NCI-H526 (cell line): Measurements from ENCODE around the gene MYBL2.

ENCODE experiments used
- DNase-seq, 2 experiments: peaks; one replicate each; lab custom pipeline; 2025; lab: John Stamatoyannopoulos, UW

The MYBL2 gene

DNA sequence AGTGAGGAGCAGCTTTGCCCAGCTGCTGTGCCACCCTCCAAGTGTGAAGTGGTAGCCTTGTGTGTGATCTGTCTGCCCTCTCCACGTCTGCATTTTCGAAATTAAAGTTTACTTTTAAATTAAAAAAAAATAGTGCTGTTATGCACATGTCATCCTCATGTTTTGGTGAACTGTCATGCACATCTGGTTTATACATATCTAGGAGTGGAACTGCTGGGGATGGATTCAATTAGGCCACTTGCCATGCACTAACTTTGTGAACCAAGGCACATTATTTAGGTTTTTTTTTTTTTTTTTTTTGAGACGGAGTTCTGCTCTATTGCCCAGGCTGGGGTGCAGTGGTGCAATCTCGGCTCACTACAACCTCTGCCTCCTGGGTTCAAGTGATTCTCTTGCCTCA lies 56.3 kb downstream of the MYBL2 start:
- DNase-seq = no peak

DNA sequence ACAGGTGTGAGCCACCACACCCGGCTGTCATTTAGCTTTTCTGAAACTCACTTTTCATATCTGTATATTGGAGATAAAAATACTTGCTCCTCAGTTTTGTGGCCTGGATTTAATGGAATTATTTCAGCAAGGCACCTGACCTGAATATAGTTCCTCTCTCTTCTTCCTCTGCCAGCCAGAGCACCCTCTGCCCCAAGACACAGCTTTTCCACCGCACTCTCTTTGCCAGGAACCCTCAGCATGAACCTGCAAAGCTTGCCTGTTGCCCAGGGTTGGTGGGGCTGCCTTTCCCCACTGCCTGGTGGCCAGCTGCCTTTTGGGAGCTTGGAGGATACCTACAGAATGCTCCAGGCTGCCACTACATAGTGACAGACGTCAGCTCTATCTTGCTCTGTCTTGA lies 56.8 kb downstream of the MYBL2 start:
- no peak for DNase-seq

DNA sequence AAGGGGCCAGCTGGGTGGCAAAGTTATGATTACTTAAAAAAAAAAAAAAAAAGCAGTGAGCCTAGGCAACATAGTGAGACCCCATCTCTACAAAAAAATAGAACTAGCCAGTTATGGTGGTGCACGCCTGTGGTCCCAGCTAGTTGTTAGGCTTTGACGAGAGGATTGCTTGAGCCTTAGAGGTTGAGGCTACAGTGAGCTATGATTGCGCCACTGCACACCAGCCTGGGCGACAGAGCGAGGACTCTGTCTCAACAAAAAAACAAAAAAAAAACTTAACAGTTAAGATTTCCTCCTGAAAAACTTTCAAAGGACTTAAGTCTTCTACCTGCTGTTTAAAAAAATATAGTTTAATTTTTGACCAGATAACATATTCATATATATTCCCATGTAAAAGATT lies 57.5 kb downstream of the MYBL2 start:
- DNase-seq = no peak

DNA sequence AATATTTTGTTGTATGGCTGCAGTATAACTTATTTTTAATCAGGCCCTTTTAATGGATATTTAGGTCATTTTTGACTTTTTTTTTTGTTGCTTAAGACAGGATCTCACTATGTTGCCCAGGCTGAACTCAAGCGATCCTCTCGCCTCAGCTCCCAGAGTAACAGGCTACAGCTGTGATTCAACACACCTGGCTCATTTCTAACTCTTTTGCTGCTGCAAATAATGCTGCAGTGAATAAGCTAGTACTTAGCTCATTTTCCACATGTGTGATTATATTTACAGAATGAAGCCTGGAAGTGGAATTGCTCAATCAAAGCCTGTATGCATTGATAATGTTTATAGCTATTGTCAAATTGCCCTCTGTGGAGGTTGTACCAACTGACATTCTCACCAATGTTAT lies 58.8 kb downstream of the MYBL2 start:
- DNase-seq = no peak

DNA sequence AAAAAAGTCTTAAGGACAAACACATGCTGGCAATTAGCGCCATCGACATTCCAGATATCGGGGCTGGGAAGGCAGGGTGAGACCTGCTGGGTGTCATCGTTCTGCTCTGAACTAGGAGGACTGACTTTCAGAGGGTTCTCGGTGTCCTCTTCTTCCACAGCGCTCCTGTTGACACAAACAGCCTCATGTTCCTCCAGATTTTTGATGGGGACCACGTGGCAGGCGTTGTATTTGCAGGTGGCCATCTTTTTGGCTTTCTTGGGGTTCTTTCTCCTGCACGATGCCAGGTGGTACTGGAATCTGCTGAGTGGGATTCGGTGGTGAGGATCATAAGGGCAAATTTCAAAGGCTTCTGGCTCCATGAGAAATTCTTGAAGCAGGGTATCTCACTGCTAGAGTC lies 59.4 kb downstream of the MYBL2 start:
- DNase-seq = no peak

DNA sequence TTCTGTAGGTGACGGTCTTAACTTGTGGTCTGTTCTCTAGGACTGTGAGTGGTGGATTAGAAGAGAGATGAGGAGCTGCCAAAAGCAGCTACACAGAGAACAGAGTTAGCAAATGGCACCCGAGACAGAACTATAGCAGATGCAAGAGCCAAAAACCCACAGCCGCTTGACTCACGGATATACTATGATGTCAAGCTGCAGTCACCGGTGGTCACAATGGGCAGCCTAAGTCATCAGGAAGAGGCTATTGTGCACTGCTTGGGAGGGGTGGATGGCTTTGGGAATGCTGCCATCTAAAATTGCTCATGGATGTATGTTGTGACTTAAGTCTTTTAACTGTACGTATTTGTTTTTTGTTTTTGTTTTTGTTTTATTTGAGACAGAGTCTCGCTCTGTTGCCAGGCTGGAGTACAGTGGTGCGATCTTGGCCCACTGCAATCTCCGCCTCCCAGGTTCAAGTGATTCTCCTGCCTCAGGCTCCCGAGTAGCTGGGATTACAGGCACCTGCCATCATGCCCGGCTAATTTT lies 60.0 kb downstream of the MYBL2 start, which contains the start of gene GTSF1L:
Gene GTSF1L (minus strand): TSS at position 192 of the 528 bp plus-strand sequence. CDS start 308 bp downstream, outside the sequence.
- no peak for DNase-seq

DNA sequence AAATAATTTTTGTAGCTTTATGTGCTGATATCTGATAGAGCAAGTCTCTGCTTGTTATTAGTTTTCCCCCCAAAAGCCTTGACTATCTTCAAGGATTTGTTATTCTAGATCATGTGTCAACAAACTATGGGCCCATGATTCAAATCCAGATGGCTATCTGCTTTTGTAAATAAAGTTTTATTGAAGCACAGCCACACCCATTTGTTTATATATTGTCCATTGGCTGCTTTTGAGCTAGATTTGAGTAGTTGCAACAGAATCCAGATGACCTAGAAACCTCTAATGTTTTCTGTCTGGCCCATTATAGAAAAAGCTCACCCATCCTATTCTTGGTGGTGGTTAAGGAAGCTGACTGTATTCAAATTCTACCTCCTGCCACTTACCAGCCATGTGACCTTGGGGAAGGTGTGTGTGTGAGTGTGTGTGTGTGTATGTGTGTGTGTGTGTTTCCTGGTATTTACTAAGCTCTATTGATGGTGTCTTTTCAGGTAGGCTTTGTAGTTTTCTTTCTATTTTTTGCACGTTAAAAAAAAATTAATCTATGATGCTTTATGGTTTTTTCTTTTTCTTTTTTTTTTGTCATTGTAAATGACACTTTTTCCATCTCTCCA lies 61.2 kb downstream of the MYBL2 start:
- DNase-seq = peak; percentile 71 to 77

DNA sequence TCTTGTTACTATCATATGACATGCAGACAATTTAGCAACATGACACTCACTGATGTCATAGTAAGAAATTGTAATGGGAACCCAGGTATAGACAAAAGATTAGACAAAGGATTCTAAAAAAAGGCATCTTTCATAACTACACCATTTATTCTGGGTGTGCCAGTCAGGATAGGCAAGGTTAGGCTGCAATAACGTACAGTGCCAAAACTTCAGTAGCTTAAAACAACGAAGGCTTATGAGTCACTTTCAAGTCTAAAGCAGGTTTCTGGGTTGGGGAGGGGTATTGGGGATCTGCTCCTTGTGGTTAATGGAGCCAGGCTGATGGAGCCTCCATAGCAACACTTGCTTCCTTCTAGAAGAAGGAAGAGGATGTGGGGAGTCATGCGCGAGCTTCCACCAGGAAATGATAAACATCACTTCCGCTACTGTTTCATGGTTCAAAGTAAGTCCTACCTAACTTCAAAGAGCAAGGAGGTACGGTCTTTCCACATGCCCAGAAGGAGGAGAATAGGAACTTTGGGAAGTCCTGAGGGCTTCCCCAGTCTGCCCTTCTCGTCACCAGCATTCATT lies 61.9 kb downstream of the MYBL2 start:
- no peak for DNase-seq

DNA sequence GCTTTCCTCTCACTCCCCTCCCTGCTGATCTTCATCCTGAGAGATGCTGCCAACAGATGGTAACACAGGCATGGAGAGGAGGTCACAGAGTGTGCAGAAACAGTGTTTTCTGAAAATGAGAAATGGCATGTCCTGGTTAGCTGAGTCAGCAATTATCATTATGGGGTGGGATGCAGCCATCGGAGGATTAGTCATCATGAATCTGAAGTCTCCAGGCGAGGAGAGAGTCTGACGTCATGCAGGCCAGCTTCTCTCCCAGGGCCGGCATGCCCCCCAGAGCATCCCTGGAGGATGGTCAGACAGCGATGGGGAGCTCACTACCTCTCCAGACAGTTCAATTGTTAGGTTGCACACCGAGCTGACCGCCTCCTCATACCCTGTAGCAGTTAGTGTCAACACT lies 64.6 kb downstream of the MYBL2 start:
- DNase-seq = no peak

DNA sequence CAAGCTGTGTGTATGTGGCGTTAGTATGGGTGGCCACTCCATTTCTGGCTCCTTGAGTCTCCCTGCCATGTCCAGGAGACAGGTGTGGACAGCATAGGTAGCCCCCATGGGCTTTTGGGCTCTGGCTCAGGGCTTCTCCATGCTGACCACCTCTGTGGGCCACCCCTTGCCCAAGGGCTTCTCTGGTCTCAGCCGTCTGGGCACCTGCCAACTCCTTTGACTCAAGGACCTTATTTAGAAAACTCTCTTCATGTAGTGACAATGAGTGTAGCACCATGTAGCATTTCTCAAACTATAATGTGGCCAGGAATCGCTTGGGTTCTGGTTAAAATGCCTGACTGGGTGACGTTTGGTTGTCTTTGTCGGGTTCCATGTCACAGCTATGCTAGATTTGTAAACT lies 65.0 kb downstream of the MYBL2 start:
- no peak for DNase-seq

DNA sequence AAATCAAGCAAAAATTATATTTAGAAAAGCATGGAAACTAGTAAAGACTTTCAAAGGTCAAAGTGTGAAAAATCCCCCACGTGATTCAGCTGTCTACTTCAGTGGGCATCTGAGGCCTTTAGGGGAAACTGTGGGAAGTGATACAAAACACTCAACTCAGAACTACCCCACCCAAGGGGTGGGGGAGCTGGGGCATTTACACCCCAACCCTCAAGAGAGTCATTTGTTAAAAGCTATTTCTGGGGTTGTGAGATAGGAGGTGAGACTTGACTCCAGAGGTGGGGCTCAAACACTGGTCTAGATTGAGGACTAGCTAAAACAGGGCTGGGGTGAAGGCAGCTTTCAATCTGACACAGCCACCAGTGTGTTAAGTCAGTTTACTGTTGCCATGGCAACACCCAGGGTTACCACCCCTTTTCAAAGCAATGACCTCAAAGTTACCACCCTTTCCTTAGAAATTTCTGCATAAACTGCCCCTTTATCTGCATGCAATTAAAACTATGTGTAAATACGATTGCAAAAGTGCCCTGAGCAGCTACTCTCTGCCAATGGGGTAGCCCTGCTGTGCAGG lies 69.8 kb downstream of the MYBL2 start:
- no peak for DNase-seq

DNA sequence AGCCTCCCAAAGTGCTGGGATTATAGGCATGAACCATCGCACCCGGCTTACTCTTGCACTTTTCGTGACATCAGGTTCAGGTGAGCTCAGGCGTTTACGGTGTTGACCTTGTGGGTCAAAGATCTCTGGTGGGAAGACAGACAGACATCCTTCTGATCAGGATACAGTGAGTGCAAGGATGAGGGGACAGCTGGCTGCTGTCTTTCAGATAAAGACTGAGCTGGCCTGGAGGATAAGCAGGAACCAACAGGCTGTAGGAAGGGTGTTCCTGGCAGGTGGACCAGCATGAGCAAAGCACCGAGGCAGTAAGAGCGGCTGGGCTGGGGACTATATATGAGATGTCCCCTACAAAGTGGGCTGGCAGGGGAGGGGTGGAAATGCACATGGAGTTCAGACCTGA lies 71.0 kb downstream of the MYBL2 start:
- DNase-seq = no peak

DNA sequence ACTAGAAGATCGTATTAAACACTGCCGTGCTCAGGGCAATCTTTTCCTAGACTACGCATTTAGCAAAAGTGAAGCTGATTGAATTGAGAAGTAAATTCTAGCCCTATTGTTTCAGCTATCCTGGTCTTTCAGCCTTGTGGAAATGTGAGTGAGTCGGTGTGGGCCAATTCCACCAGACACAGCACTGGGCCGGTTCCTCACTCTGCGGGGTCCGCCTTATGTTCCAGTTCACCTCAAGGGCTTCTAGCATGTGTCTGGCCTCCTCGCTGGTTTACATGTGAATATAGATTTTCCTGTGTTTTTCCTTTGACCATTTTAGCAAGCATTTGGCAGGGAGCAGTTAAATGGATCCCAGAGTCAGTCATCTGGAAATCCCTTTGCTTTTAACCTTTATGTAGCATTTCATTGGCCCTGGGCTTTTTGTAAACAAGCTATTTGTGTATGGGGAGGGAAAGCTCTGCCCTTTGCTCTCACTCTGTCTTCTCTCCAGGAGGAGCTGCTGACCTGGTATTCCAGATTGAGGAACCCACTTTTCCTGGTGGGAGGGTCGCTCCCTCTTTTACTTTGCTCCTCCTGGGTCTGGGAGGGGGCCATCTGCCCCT lies 72.3 kb downstream of the MYBL2 start:
- DNase-seq = no peak

DNA sequence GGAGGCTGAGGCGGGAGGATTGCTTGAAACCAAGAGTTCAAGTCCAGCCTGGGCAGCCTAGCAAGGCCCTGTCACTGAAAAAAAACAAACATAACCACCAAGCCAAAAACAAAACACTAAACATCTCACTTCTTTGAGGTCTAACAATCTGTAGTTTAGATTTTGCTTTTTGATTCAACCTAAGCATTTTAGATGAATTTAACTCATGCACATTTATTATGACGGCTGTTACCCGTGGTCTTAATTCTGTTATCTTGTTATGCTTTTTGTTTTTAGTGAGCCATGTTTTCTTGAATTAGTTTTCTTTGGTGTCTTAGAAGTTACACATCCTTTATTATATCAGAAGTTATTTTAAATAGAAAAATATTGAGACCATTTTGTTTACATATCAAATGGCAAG lies 73.7 kb downstream of the MYBL2 start:
- no peak for DNase-seq

DNA sequence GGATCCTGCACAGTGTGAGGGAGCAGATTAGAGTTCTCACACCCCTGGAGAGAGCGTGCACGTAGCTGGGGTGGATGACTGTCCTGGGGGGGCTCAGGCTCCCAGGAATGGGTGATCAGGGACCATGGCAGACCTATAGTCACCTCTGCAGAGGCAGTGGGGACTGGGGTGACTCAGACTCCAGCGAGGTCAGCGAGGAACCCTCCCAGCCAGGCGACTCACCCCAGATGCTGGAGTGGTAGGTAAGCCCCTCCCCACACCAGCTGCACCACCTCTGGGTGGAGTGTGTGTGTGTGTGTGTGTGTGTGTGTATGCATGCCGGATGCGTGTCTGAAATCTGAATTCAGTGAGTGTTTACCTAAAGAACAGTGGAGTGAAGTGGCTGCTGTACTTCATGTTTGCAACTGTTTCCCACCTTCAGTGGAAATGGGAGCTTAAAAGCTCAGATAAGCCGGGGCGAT lies 77.3 kb downstream of the MYBL2 start:
- DNase-seq = no peak

DNA sequence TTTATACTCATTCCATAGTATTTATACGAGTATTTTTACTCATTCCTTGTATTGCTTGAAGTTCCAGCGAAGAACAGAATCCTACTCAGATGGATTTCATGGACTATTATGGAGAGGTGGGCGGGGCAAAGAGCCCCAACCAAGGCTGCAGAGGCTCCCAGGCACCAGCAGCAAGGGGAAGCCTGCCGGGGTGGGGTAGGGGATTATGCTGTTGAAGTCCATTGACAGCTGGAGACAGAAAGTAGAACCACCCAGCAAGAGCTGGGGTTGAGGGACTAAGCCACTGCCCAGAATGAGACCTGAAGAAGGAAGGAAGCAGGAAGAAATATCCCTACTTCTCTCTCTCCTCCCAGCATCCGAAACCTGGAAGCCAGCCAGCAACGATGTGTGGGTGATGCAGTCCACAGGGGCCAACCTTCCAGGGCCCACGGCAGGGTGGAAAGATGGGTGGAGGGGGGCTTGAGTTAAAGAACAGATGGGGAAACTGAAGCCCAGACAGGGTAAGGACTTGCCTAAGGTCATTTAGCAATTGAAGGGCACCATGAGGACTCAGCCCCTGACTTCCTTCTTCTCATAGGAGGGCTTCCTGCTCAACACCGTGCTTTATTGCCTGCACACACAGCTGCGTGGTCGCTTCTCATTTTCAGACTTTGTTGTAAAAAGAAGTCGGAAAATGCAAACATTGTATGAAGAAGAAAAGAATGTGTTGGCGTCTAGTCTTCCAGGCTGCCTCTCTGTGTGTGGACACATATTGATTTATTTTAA lies 78.2 kb downstream of the MYBL2 start:
- no peak for DNase-seq

DNA sequence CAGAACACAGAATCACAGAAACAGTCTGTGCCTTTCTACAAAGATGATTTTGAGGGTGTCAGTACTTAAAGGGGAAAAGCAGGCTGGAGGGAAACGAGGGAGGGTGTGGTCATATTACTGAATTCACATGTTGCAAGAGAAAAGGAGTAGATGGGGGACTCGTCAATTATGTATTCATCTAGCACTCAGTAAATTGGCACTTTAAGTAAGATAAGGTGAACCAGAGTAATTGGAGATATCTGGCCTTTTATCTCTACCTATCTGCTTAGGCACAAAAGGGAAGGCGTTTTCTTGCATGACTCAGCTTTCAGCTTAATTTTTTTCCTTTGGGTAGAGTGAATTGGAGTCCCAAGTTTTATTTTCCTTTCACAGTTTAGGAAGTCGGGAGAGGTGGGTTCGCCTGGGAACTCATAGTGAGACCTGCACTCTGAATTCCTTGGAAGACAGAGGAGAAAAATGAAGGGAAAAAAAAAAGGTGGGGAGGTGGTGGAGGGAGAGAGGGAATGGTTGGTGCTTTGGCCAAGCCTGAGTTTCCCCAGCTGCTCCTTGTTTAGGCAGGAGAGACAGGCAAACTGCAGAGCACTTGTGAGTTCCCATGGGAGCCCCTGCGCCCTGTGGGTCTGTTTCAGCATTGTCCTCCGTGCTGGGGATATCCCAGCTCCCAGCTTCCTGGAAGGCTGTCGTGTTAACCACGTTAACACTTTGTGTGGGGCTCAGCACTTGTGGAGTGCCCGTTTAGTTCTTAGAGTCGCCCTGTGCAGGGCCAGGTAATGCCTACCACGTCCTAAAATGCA lies 79.6 kb downstream of the MYBL2 start:
- peak; percentile 11 to 68 for DNase-seq

DNA sequence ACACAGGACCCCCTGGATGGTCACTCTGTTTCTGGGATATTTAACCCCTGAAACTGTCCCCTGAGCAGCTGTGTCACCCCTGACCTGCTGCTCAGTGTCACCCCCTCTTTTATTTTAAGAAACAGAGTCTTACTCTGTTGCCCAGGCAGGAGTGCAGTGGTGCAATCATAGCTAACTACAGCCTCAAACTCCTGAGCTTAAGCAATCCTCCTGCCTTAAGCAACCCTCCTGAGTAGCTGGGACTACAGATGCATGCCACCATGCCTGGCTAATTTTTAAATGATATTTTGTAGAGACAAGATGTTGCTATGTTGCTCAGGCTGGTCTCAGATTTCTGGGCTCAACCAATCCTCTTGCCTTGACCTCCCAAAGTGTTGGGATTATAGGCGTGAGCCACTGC lies 81.4 kb downstream of the MYBL2 start:
- DNase-seq = no peak

DNA sequence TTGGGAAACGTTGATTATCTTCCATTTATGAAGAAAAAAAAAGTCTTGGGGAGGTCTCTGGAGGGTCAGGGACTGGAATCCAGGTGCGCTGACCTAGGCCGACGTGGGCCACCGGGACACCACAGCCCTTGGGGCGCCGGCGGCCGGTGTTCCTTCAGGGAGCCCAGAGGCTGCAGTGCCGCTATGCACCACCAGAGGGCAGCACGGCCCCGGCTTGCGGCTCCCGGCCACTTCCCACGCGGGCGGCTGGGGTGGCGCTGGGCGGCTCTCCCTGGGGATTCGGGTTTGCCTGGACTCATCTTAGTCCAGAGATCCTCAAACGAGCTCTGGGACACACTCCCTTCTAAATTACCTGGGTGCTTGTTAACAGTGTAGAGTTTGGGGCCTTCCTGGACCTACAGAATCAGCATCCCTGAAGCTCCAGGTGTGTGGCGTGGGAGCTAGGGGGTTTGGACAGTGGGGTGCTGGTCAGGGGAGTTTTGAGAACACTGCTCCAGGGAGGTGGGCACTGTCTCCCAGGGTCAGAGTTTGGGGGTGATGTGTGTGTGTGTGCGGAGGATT lies 82.9 kb downstream of the MYBL2 start:
- peak; percentile 32 to 87 for DNase-seq

DNA sequence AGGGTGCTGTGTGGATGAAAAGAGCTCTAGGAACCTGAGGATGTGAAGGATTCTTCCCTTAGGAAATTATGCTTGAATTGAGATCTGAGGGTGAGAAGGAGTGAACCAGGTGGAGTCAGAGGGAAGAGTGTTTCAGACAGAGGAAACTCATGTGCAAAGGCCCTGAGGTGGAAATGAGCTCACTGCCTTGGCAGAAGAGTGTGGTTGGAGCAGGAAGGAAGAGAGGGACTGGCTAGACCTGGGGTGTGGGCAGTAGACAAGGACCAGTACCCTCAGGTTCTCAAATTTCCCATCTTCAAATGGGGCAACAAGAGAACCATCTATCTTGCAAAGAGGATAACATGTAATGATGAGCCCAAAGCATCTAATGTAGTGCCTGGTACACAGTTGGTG lies 83.9 kb downstream of the MYBL2 start:
- no peak for DNase-seq
